HUES48 (cell line): ENCODE data around the gene IL26.

Experiments used
- H3K27ac ChIP-seq: one replicate; pipeline ENCODE4 v1.7.0; 2013; ENCODE audit warnings: low read depth, low read length, inconsistent platforms
- H3K27me3 ChIP-seq: 2 replicates; pipeline ENCODE4 v1.6.1; 2013; ENCODE audit warnings: mild to moderate bottlenecking, low read length; ENCODE audit not compliant: control insufficient read depth, insufficient read depth
- H3K36me3 ChIP-seq: 2 replicates; pipeline ENCODE4 v1.6.1; 2013; ENCODE audit warnings: low read length; ENCODE audit not compliant: control insufficient read depth, insufficient read depth
- H3K4me1 ChIP-seq: 2 replicates; pipeline ENCODE4 v1.6.1; 2013; ENCODE audit warnings: mild to moderate bottlenecking, low read length; ENCODE audit not compliant: control insufficient read depth, insufficient read depth
- H3K4me3 ChIP-seq: 2 replicates; pipeline ENCODE4 v1.5.1; 2013; ENCODE audit warnings: mild to moderate bottlenecking, low read depth, low read length
- H3K9ac ChIP-seq: 2 replicates; pipeline ENCODE4 v1.6.1; 2013; ENCODE audit warnings: mild to moderate bottlenecking, low read depth, low read length, moderate library complexity
- H3K9me3 ChIP-seq: 2 replicates; pipeline ENCODE4 v1.6.1; 2013; ENCODE audit warnings: low read length; ENCODE audit not compliant: control insufficient read depth, insufficient read depth

IL26 gene

GRCh38 chr12:68225576-68226476 is at the start of gene IL26:
TSS of gene IL26 (minus strand) at chr12:68225810. CDS start at chr12:68225756, 54 bp downstream.
- Histone ChIP-seq H3K27me3 (no peaks in the 10 kb centered on the region), H3K4me1 (no peaks in the 10 kb centered on the region), H3K4me3 (no peak within 1 kb of the TSS), H3K9me3 (no peaks in the 10 kb centered on the region), H3K36me3 (no peaks in the 10 kb centered on the region), H3K9ac (no peak within 1 kb of the TSS), H3K27ac (no peak within 1 kb of the TSS)

- Histone ChIP-seq H3K9ac (no peak overlapping the region), H3K27me3 (no peaks in the 10 kb centered on the region), H3K4me3 (no peak overlapping the region), H3K4me1 (peaks cover 3% of the 10 kb centered on the region), H3K36me3 (no peaks in the 10 kb centered on the region), H3K9me3 (no peaks in the 10 kb centered on the region), H3K27ac (no peak overlapping the region)
Observed at GRCh38 chr12:68272732-68273131, 47.1 kb upstream of the IL26 start.

GRCh38 chr12:68271346-68271745 is 45.7 kb upstream of the IL26 start:
- no peak overlapping the region for H3K27ac ChIP-seq
- no peak overlapping the region for H3K4me3 ChIP-seq
- no peaks in the 10 kb centered on the region for H3K36me3 ChIP-seq
- H3K4me1 ChIP-seq = no peaks in the 10 kb centered on the region
- no peaks in the 10 kb centered on the region for H3K27me3 ChIP-seq
- no peaks in the 10 kb centered on the region for H3K9me3 ChIP-seq
- H3K9ac ChIP-seq = no peak overlapping the region

- no peak overlapping the region for H3K4me3 ChIP-seq
- no peaks in the 10 kb centered on the region for H3K9me3 ChIP-seq
- H3K27me3 ChIP-seq = no peaks in the 10 kb centered on the region
- no peaks in the 10 kb centered on the region for H3K36me3 ChIP-seq
- no peaks in the 10 kb centered on the region for H3K4me1 ChIP-seq
- no peak overlapping the region for H3K9ac ChIP-seq
- H3K27ac ChIP-seq = no peak overlapping the region
Observed at GRCh38 chr12:68270358-68270757, 44.7 kb upstream of the IL26 start.

GRCh38 chr12:68269779-68270178 is 44.2 kb upstream of the IL26 start:
- H3K27ac ChIP-seq = no peak overlapping the region
- no peak overlapping the region for H3K9ac ChIP-seq
- no peaks in the 10 kb centered on the region for H3K9me3 ChIP-seq
- no peak overlapping the region for H3K4me3 ChIP-seq
- H3K4me1 ChIP-seq = no peaks in the 10 kb centered on the region
- no peaks in the 10 kb centered on the region for H3K27me3 ChIP-seq
- no peaks in the 10 kb centered on the region for H3K36me3 ChIP-seq

- Histone ChIP-seq H3K27me3 (no peaks in the 10 kb centered on the region), H3K4me1 (no peaks in the 10 kb centered on the region), H3K36me3 (no peaks in the 10 kb centered on the region), H3K9ac (no peak overlapping the region), H3K27ac (no peak overlapping the region), H3K9me3 (no peaks in the 10 kb centered on the region), H3K4me3 (no peak overlapping the region)
Observed at GRCh38 chr12:68268967-68269366, 43.4 kb upstream of the IL26 start.

- Histone ChIP-seq H3K27me3 (no peaks in the 10 kb centered on the region), H3K9me3 (no peaks in the 10 kb centered on the region), H3K4me3 (no peak overlapping the region), H3K36me3 (no peaks in the 10 kb centered on the region), H3K27ac (no peak overlapping the region), H3K9ac (no peak overlapping the region), H3K4me1 (no peaks in the 10 kb centered on the region)
Observed at GRCh38 chr12:68267892-68268396, 42.3 kb upstream of the IL26 start.

- Histone ChIP-seq H3K27ac (no peak overlapping the region), H3K36me3 (no peaks in the 10 kb centered on the region), H3K4me1 (peaks cover 3% of the 10 kb centered on the region; the same call in 1 of the 2 replicates)
Observed at GRCh38 chr12:68264857-68265256, 39.2 kb upstream of the IL26 start.

GRCh38 chr12:68264158-68264855 is 38.7 kb upstream of the IL26 start:
- no peak overlapping the region for H3K27ac ChIP-seq
- H3K4me3 ChIP-seq = no peak overlapping the region
- H3K4me1 ChIP-seq = peaks cover 3% of the 10 kb centered on the region; the same call in 1 of the 2 replicates
- no peaks in the 10 kb centered on the region for H3K27me3 ChIP-seq
- no peak overlapping the region for H3K9ac ChIP-seq
- no peaks in the 10 kb centered on the region for H3K9me3 ChIP-seq
- H3K36me3 ChIP-seq = no peaks in the 10 kb centered on the region

More at GRCh38 chr12:68264857-68265256, 39.2 kb upstream of the IL26 start:
- Histone ChIP-seq H3K27me3 (no peaks in the 10 kb centered on the region), H3K9me3 (no peaks in the 10 kb centered on the region), H3K9ac (no peak overlapping the region), H3K4me3 (no peak overlapping the region)

- Histone ChIP-seq H3K4me1 (peaks cover 3% of the 10 kb centered on the region; the same call in 1 of the 2 replicates), H3K9me3 (no peaks in the 10 kb centered on the region), H3K36me3 (no peaks in the 10 kb centered on the region), H3K27me3 (no peaks in the 10 kb centered on the region), H3K9ac (no peak overlapping the region), H3K4me3 (no peak overlapping the region), H3K27ac (no peak overlapping the region)
Observed at GRCh38 chr12:68263366-68263765, 37.8 kb upstream of the IL26 start.

- peaks cover 3% of the 10 kb centered on the region; the same call in 1 of the 2 replicates for H3K4me1 ChIP-seq
Observed at GRCh38 chr12:68261896-68262295, 36.3 kb upstream of the IL26 start.

More at GRCh38 chr12:68261896-68262295, 36.3 kb upstream of the IL26 start:
- Histone ChIP-seq H3K36me3 (no peaks in the 10 kb centered on the region), H3K4me3 (no peak overlapping the region), H3K9ac (no peak overlapping the region), H3K27me3 (no peaks in the 10 kb centered on the region), H3K9me3 (no peaks in the 10 kb centered on the region), H3K27ac (no peak overlapping the region)
